GM12801 (cell line): ENCODE data around the gene PLA1A.

ENCODE experiments used
- CTCF ChIP-seq: IDR thresholded peaks from one replicate; pipeline ENCODE4 v1.5.1; 2011; ENCODE audit warnings: control low read depth; ENCODE audit not compliant: insufficient read length; ENCODE audit errors: extremely low read depth

The PLA1A gene

GRCh38 chr3:119628390-119628789 is 30.7 kb downstream of the PLA1A start:
- no peak for TF ChIP-seq CTCF

GRCh38 chr3:119628816-119629445 is 31.2 kb downstream of the PLA1A start:
- no peak for TF ChIP-seq CTCF

- no peak for TF ChIP-seq CTCF
These were observed 32.6 kb downstream of the PLA1A start for GRCh38 chr3:119630128-119630879.

GRCh38 chr3:119630880-119631329 is 33.2 kb downstream of the PLA1A start:
- no peak for TF ChIP-seq CTCF

- no peak for TF ChIP-seq CTCF
These were observed 33.8 kb downstream of the PLA1A start for GRCh38 chr3:119631516-119631915.

- no peak for TF ChIP-seq CTCF
These were observed 34.5 kb downstream of the PLA1A start for GRCh38 chr3:119632216-119632615.

GRCh38 chr3:119632829-119633228 is 35.1 kb downstream of the PLA1A start:
- TF ChIP-seq CTCF: no peak
